ENCODE data around the gene GLCE. TPM values are rescaled to one million over a fixed set of nuclear protein-coding genes. Genes with fewer than 3 reads are reported as not detected.

Gene GLCE
- total RNA-seq, 2 donors from 2014 or later: 6.6 to 9.3 TPM

DNA sequence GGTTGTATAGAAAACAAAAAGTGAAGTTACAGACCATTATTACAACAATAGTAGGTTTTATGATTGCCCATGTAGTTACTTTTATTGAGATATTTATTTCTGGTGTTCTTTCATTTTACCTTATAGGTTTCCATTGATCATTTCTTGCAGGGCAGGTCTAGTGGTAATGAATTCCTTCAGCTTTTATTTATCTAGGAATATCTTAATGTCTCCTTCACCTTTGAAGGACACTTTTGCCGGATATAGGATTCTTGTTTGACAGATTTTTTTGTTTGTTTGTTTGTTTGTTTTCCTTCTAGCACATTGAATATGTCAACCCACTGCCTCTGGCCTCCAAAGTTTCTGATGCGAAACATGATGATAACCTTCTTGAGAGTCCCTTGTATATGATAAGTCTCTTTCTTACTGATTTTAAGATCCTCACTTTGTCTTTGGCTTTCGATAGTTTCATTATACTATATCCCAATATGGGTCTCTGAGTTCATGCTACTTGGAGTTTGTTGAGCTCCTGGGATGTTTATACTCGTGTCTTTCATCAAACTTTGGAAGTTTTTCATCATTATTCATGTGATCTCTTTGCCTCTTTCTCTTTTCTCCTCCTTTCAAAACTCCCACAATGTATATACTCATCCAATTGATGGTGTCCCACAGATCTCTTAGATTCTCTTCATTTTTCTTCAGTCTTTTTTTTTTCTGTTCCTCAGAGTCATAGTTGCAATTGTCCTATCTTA lies 62.8 kb downstream of the GLCE start:
- DNase-seq (no peak), ATAC-seq (no peak)
- H3K9me3 ChIP-seq: no peaks in the 10 kb centered on the region
- peaks cover 8% of the 10 kb centered on the region for H3K4me1 ChIP-seq
- no peak overlapping the region for H3K4me3 ChIP-seq
- no peak for TF ChIP-seq POLR2A (IDR thresholded peaks at IDR 0.05)
- TF ChIP-seq CTCF (IDR thresholded peaks at IDR 0.05): no peak
- no peak overlapping the region for H3K27ac ChIP-seq
- intact Hi-C loops (cut with DNase I): no loop called here
- 93 to 95% methylated on average over 4 of the region's 4 CpGs for WGBS, 2 donors
- no peaks in the 10 kb centered on the region for H3K36me3 ChIP-seq (replicated peaks in 1 of 2; ENCODE audit: insufficient read depth in 1 of 2, low read depth in 2 of 2)
- no peaks in the 10 kb centered on the region for H3K27me3 ChIP-seq

- Histone ChIP-seq H3K27me3 (no peaks in the 10 kb centered on the region), H3K4me1 (peaks cover 8% of the 10 kb centered on the region), H3K4me3 (no peak overlapping the region), H3K36me3 (replicated peaks in 1 of 2; ENCODE audit: insufficient read depth in 1 of 2, low read depth in 2 of 2) (no peaks in the 10 kb centered on the region), H3K27ac (no peak overlapping the region), H3K9me3 (no peaks in the 10 kb centered on the region)
- TF ChIP-seq POLR2A (IDR thresholded peaks at IDR 0.05): no peak
- TF ChIP-seq CTCF (IDR thresholded peaks at IDR 0.05): no peak
- intact Hi-C loops (cut with DNase I): no loop called here
- ATAC-seq (peak; percentile 71), DNase-seq (peak; percentile 19 to 55 (median 31))
- WGBS, 2 donors: 0 to 18% methylated on average over 1 to 2 of the region's 2 CpGs
These were observed 63.9 kb downstream of the GLCE start for GRCh38 chr15:69224383-69224782.

DNA sequence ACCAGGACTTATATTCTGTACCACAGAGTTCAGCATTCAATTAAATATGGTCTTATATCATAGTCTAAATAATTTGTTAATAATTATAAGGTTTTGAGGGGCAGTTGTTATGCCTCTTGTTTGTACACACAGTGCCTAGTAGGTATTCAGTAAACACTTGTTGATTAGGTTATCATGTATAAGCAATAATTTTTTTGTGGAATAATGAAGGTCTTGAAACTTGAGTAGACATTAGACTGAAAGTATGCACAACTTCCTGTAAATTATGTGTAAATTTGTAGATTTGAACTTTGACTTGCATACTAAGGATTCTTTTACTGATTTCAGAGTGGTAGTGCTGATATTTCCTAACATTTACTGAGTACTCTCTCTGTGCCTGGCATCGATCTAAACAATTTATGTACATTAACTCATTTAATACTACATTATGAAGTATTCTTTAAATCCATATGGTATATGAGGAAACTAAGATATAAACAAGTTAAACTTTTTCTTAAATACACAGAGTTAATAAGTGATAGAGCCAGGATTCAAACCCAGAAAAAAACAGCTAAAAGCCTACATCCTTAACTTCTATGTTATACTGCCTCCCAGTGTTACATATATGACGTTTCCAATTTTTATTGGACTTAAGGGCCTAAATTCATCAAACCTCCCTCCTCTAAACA lies 65.1 kb downstream of the GLCE start:
- H3K36me3 ChIP-seq (replicated peaks in 1 of 2; ENCODE audit: insufficient read depth in 1 of 2, low read depth in 2 of 2): no peaks in the 10 kb centered on the region
- DNase-seq: no peak
- H3K4me1 ChIP-seq: peaks cover 8% of the 10 kb centered on the region
- no peak for TF ChIP-seq POLR2A (IDR thresholded peaks at IDR 0.05)
- peak in 5 of 7 experiments; percentile 27 to 44 (median 39) for TF ChIP-seq CTCF (IDR thresholded peaks at IDR 0.05)
- no peak overlapping the region for H3K27ac ChIP-seq
- no peak for ATAC-seq
- H3K4me3 ChIP-seq: no peak overlapping the region
- H3K9me3 ChIP-seq: no peaks in the 10 kb centered on the region
- intact Hi-C loops (cut with DNase I): no loop called here
- no peaks in the 10 kb centered on the region for H3K27me3 ChIP-seq
- WGBS, 2 donors: 45 to 48% methylated on average over 2 of the region's 2 CpGs

DNA sequence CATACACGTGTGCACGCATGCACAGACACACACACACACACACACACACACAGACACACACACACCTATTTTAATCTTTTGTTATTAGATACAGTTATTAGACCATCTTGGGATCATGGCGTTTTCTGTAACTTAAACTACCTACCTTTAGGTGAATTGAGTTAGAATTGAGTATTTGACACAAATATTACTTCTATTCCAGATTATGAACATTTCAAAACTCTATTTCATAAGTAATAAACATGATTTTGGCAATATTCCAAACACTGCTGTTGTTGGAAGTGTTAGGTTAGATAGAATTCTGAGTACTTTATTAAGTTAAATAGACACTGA lies 65.6 kb downstream of the GLCE start:
- intact Hi-C loops (cut with DNase I): no loop called here
- H3K4me1 ChIP-seq: peaks cover 8% of the 10 kb centered on the region
- H3K4me3 ChIP-seq: no peak overlapping the region
- H3K27ac ChIP-seq: no peak overlapping the region
- TF ChIP-seq POLR2A (IDR thresholded peaks at IDR 0.05): no peak
- peak in 1 of 7 experiments; percentile 7 for TF ChIP-seq CTCF (IDR thresholded peaks at IDR 0.05)
- no peaks in the 10 kb centered on the region for H3K9me3 ChIP-seq
- DNase-seq (no peak), ATAC-seq (no peak)
- no peaks in the 10 kb centered on the region for H3K36me3 ChIP-seq (replicated peaks in 1 of 2; ENCODE audit: insufficient read depth in 1 of 2, low read depth in 2 of 2)
- WGBS, 2 donors: 45 to 54% methylated on average over 3 of the region's 3 CpGs
- no peaks in the 10 kb centered on the region for H3K27me3 ChIP-seq
